Endothelial cell of umbilical vein (primary cell): Measurements from ENCODE around the gene TRAPPC3L. TPM values are rescaled to one million over a fixed set of nuclear protein-coding genes. Genes with fewer than 3 reads are reported as not detected.

Experiments used
- BruUV-seq: library from RNA; stranded (reverse); fragments of 400-500 nt; replicated peaks from 2 replicates; lab custom pipeline; 2021; lab: Mats Ljungman, UMichigan
- CTCF ChIA-PET: fragments of 300-600, 350-600 bp; sonication (Branson Sonifier 250); formaldehyde crosslinking; loops from one replicate; lab custom pipeline; 2021; ENCODE audit warnings: antibody characterized with exemption, inconsistent platforms; lab: Charles Lee
- POLR2A ChIA-PET: fragments of 300-600, 350-600 bp; sonication (Branson Sonifier 250); formaldehyde crosslinking; loops from one replicate; lab custom pipeline; 2021; ENCODE audit warnings: antibody characterized with exemption, inconsistent platforms; lab: Charles Lee
- DNase-seq: peaks from one replicate; pipeline ENCODE4 v3.0.0-alpha.2; 2011; ENCODE audit warnings: low read depth, low spot score
- FAIRE-seq: peaks from 2 replicates; lab custom pipeline; 2011; peaks lifted over from hg19 to GRCh38; lab: Jason Lieb, UNC
- H2AFZ ChIP-seq: 2 replicates; pipeline ENCODE4 v1.6.0; 2012; ENCODE audit warnings: low read depth, low read length, control low read depth, inconsistent platforms
- H3K27ac ChIP-seq: 2 replicates; pipeline ENCODE4 v1.5.1; 2011; ENCODE audit warnings: low read depth, mild to moderate bottlenecking, control low read depth, low read length, moderate library complexity; ENCODE audit not compliant: insufficient read depth
- H3K27me3 ChIP-seq, 2 experiments: 2 replicates each; pipeline versions ENCODE4 v1.6.0 to v1.6.1; 2011; ENCODE audit warnings: low read length in 2 of 2, mixed read lengths in 1 of 2; ENCODE audit not compliant: control insufficient read depth in 2 of 2, insufficient read depth in 2 of 2
- H3K36me3 ChIP-seq, 2 experiments: 2 replicates in 1 of 2; 3 replicates in 1 of 2; pipeline ENCODE4 v1.5.1; 2011; ENCODE audit warnings: low read length in 2 of 2, mild to moderate bottlenecking in 1 of 2, moderate library complexity in 1 of 2; ENCODE audit not compliant: control insufficient read depth in 2 of 2, insufficient read depth in 2 of 2; ENCODE audit errors: extremely low read depth in 1 of 2
- H3K4me1 ChIP-seq: 3 replicates; pipeline ENCODE4 v1.5.1; 2011; ENCODE audit warnings: mild to moderate bottlenecking, low read length; ENCODE audit not compliant: control insufficient read depth, insufficient read depth; ENCODE audit errors: extremely low read depth
- H3K4me2 ChIP-seq: 2 replicates; pipeline ENCODE4 v1.6.1; 2011; ENCODE audit warnings: low read length, control low read depth, mixed read lengths; ENCODE audit not compliant: insufficient read depth
- H3K4me3 ChIP-seq, 3 experiments: fragments of 200-600 bp in 1 of 3; sonication (generic), shearing (Covaris generic) in 1 of 3; replicated peaks in 1 of 3; 2 replicates each; pipeline ENCODE4 v1.5.1; 2011 to 2016; ENCODE audit warnings: control low read depth in 3 of 3, low read length in 3 of 3, mild to moderate bottlenecking in 2 of 3, inconsistent platforms in 1 of 3, low read depth in 1 of 3, moderate library complexity in 1 of 3; ENCODE audit not compliant: insufficient read depth in 1 of 3
- H3K79me2 ChIP-seq: 2 replicates; pipeline ENCODE4 v1.6.0; 2012; ENCODE audit warnings: low read length, inconsistent platforms; ENCODE audit not compliant: control insufficient read depth, insufficient read depth
- H3K9ac ChIP-seq: replicated peaks from 2 replicates; pipeline ENCODE3; 2011; ENCODE audit warnings: low read length, control low read depth; ENCODE audit not compliant: insufficient read depth; ENCODE audit errors: extremely low read depth
- H3K9me1 ChIP-seq: replicated peaks from 3 replicates; pipeline ENCODE4 v1.6.0; 2011; ENCODE audit warnings: mild to moderate bottlenecking, low read length; ENCODE audit not compliant: control insufficient read depth, insufficient read depth; ENCODE audit errors: extremely low read depth
- H3K9me3 ChIP-seq: replicated peaks from 2 replicates; pipeline ENCODE4 v1.5.1; 2012; ENCODE audit warnings: low read length, inconsistent platforms; ENCODE audit not compliant: control insufficient read depth, insufficient read depth
- H4K20me1 ChIP-seq: replicated peaks from 2 replicates; pipeline ENCODE3; 2011; ENCODE audit warnings: mild to moderate bottlenecking, low read length; ENCODE audit not compliant: control insufficient read depth, insufficient read depth; ENCODE audit errors: extremely low read depth
- CTCF ChIP-seq, 2 donors: IDR thresholded peaks; 1 replicate in 1 of 2; 2 replicates in 1 of 2; pipeline ENCODE4 v1.5.1; 2011; ENCODE audit warnings: low read length in 2 of 2, mild to moderate bottlenecking in 2 of 2, moderate library complexity in 2 of 2, control low read depth in 1 of 2, inconsistent platforms in 1 of 2, low read depth in 1 of 2; ENCODE audit not compliant: insufficient read depth in 1 of 2; ENCODE audit errors: extremely low read depth in 1 of 2
- EZH2 ChIP-seq: IDR thresholded peaks from 2 replicates; pipeline ENCODE4 v1.6.1; 2012; ENCODE audit warnings: borderline replicate concordance, low read depth, mild to moderate bottlenecking, moderate library complexity, low read length, inconsistent platforms; ENCODE audit not compliant: severe bottlenecking
- FOS ChIP-seq: IDR thresholded peaks from 2 replicates; pipeline ENCODE4 v1.6.1; 2011; ENCODE audit warnings: mild to moderate bottlenecking, low read length, moderate library complexity, borderline replicate concordance; ENCODE audit not compliant: insufficient read depth
- GATA2 ChIP-seq: IDR thresholded peaks from 2 replicates; pipeline ENCODE4 v1.7.0; 2011; ENCODE audit warnings: low read depth, mild to moderate bottlenecking, moderate library complexity, mixed read lengths, low read length; ENCODE audit not compliant: insufficient read length, insufficient read depth
- JUN ChIP-seq: IDR thresholded peaks from 2 replicates; pipeline ENCODE4 v1.6.1; 2011; ENCODE audit warnings: borderline replicate concordance, low read depth; ENCODE audit not compliant: insufficient read length, insufficient read depth
- MAX ChIP-seq: IDR thresholded peaks from 2 replicates; pipeline ENCODE4 v1.6.1; 2011; ENCODE audit not compliant: insufficient read depth, insufficient read length
- MYC ChIP-seq: IDR thresholded peaks from one replicate; pipeline ENCODE4 v1.6.1; 2011; ENCODE audit warnings: mild to moderate bottlenecking, low read depth, low read length
- POLR2A ChIP-seq: IDR thresholded peaks from 2 replicates; pipeline ENCODE4 v1.6.1; 2012; ENCODE audit warnings: low read depth, mild to moderate bottlenecking, control low read depth, low read length
- POLR2AphosphoS5 ChIP-seq: IDR thresholded peaks from 2 replicates; pipeline ENCODE4 v1.6.1; 2012; ENCODE audit warnings: low read depth, mild to moderate bottlenecking, control low read depth, low read length, moderate library complexity; ENCODE audit not compliant: insufficient read depth
- dilution Hi-C: fragments of 300-500 bp; cut with MboI; formaldehyde crosslinking; loops from one replicate; pipeline ENCODE4 v1.15.0; 2019; ENCODE audit warnings: low sequenced_read_pairs; ENCODE audit not compliant: extremely low pct_ligation_motif_present
- intact Hi-C: fragments of 100-400 bp; cut with micrococcal nuclease; formaldehyde crosslinking; loops from one replicate; pipeline ENCODE4 v1.10.0; 2022
- polyA plus RNA-seq, 4 experiments: library from polyadenylated mRNA; depleted of rRNA in 3 of 4; stranded (reverse) in 3 of 4; unstranded in 1 of 4; fragments of >200 nt; gene quantifications; 2 replicates each; pipeline versions ENCODE4 v1.2.1 to v1.2.3, GENCODE V29; 2011 to 2012; ENCODE audit warnings: missing spikeins in 1 of 4
- total RNA-seq: library from RNA; stranded (reverse); gene quantifications from 2 replicates; pipeline ENCODE4 v1.2.3, GENCODE V29; 2021

TRAPPC3L gene
- total and polyA plus RNA-seq, 2 donors (not counting 3 experiments of a cell fraction or from before 2014, with no cell fraction given) = 0.38 TPM; not detected in 1

- Histone ChIP-seq H3K27ac (no peak overlapping the region), H3K9me1 (no peaks in the 10 kb centered on the region), H3K4me2 (no peak overlapping the region), H3K27me3 (no peaks in the 10 kb centered on the region), H3K4me1 (peaks cover 3% of the 10 kb centered on the region), H3K36me3 (no peaks in the 10 kb centered on the region), H3K9ac (no peak overlapping the region), H4K20me1 (no peaks in the 10 kb centered on the region), H3K9me3 (no peaks in the 10 kb centered on the region), H3K4me3 (no peak overlapping the region), H3K79me2 (no peaks in the 10 kb centered on the region), H2AFZ (no peak overlapping the region)
- no peak for DNase-seq
- POLR2A ChIA-PET = no interaction called here
- intact Hi-C loops (no loop called here), dilution Hi-C loops (no loop called here)
- CTCF ChIA-PET = interaction anchor here (1.0 to 3.9 kb wide), 3 partner anchors 13 to 160 kb away, joined by 3 to 21 read pairs (median 3); partner anchors contain the start of gene CALHM5
- no peak for FAIRE-seq
- BruUV-seq = no TSS peak
- no peak for TF ChIP-seq GATA2
- TF ChIP-seq MAX = no peak
- TF ChIP-seq POLR2AphosphoS5 = no peak
- TF ChIP-seq POLR2A = no peak
- TF ChIP-seq JUN = no peak
- no peak for TF ChIP-seq CTCF (IDR thresholded peaks at IDR 0.05; ENCODE audit: extremely low read depth in 1 of 2, insufficient read depth in 1 of 2, low read depth in 1 of 2, low read length in 2 of 2)
- TF ChIP-seq MYC = no peak
- TF ChIP-seq EZH2 = no peak
- no peak for TF ChIP-seq FOS
Measured at GRCh38 chr6:116447496-116448011, 97.9 kb downstream of the TRAPPC3L start.
